HG03521 (cell line): ENCODE results near the gene ESRRA.

Experiments used
- ATAC-seq: cut with Tn5 transposase; IDR thresholded peaks from one replicate; pipeline ENCODE4 v1.9.1; 2021; ENCODE audit warnings: mild to moderate bottlenecking, moderate library complexity; ENCODE audit not compliant: unreplicated experiment

ESRRA gene

DNA sequence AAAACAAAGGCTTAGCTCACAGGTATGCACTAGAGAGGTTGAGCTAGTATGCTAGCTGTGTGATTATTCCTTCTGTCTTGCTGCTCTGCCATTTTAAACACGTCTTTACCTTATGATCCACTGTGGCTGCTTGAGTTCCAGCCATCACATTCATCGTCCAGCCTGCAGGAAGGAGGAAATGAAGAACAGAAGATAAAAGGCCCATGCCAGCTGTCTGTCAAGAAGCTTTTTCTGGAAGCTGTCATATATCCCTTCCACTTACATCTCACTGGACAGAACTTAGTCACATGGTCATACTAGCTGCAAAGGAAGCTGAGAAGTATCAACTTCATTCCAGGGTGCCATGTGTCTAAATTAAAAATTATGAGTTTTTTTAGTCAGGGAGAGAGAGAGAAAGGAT, 22.1 kb downstream of the ESRRA start:
- no peak for ATAC-seq

DNA sequence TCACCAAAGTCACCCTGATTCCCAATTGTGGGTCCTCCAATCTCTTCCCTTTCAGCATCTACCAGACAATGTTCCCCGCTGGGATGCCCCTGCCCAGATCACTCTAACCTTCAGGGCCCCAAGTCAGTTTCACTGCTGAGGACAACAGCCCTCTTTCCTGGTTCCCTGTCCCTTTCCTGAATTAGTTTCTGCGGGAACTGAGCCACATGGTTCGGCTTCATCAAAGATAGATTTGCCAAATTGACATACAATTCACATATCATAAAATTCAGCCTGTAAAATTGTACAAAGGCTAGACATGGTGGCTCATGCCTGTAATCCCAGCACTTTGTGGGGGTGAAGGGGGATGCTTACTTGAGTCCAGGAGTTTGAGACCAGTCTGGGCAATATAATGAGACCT, 22.7 kb downstream of the ESRRA start:
- no peak for ATAC-seq

DNA sequence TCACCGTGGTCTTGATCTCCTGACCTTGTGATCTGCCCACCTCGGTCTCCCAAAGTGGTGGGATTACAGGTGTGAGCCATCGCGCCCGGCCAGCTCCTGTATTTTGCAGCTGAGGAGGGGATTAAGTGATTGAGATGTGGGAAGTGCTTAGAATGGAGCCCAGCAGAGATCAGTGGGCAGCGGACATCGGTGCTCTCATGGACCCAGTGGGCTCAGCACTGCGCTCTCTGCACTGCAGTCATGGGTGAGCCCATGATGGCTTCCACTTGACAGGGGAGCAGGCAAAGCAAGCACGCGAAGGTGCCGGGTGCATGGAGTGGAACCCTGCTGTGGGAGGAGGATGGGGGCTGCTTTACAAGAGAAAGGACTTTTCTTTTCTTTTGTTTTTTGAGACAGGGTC, 25.6 kb downstream of the ESRRA start:
- no peak for ATAC-seq

DNA sequence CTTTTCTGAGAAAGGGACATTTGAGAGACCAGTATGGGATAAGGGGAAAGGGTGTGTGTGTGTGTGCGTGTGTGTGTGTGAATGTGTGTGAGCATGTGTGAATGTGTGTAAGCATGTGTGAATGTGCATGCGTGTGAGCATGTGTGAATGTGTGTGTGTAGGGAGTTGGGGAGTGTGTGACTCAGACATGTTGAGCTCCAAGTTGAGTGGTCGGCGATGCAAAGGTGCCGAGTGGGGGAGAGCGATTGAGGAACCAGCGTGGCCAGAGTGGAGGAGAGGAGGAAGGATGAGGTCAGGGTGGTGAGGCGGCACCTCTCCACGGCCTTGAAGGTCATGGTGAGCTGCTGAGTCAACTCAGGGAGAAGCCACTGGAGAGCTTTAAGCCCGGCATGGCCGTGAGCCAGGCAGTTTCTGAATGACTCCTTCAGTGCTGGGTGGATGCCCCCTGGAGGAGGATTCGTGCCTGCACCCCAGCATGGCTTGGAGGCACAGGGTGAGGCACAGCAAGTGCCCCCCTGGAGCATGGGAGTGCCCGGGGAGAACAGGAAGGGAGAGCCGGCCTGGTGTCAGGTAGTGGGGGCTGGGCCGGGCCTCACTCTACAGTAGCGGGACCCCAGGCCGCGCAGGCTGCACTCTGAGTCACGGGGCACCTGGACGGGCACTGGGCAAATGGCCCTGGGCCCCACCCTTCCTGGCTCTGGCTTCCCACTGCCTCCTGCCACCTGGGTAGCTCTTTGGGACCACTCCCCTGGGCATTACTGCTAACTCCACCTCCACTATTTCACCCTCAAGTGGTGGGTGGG, 26.4 kb downstream of the ESRRA start:
- ATAC-seq = peak; percentile 40

DNA sequence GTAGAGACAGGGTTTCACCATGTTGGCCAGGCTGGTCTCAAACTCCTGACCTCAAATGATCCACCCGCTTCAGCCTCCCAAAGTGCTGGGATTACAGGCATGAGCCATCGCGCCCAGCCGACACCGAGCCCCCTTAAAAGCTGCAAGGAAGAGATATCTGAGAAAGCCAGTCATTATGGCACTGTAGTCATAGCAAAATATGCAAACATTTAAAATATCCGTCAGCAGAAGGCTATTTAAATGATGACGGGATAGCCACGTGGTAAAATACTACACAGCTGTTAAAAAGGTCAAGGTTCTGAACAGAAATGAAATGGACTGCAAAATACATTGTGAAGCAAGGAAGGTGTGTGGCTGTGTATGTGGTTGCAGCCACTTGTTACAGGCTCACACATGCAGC, 28.2 kb downstream of the ESRRA start:
- no peak for ATAC-seq

DNA sequence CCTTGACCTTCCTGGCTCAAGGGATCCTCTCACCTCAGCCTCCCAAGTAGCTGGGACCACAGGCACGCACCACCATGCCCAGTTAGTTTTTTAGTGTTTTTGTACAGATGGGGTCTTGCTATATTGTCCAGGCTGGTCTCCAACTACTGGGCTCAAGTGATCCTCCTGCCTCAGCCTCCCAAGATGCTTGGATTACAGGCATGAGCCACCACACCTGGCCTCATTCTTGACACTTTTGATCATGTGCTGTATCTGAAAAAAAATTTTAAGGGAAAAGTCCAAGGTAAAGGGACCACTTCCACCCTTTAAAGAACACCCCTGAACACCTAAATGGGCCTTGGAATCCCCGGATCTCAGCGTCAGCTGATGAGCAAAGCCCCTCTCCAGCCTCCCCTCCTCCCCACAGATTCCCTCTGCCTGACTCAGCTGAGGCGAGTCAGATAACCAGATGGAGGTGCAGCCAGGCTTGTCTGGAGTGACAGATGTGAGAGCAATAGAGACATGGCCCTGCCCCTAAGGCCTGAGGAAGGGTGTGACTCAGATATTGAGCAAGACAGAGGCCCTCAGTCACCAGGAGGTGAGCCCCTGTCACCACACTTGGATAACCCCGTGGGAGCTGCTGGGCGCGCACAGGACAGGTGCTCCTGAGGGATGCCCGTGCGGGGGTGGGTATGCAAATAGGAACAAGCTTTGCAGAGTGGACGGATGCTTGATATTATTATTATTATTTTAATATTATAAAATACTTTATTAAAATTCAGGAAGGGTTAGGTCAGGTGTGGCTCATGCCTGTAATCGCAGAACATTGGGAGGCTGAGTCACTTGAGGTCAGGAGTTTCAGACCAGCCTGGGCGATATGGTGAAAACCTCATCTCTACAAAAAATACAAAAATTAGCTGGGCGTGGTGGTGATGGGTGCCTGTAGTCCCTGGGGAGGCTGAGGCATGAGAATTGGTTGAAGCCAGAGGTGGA, 29.7 kb downstream of the ESRRA start:
- peak; percentile 72 for ATAC-seq

DNA sequence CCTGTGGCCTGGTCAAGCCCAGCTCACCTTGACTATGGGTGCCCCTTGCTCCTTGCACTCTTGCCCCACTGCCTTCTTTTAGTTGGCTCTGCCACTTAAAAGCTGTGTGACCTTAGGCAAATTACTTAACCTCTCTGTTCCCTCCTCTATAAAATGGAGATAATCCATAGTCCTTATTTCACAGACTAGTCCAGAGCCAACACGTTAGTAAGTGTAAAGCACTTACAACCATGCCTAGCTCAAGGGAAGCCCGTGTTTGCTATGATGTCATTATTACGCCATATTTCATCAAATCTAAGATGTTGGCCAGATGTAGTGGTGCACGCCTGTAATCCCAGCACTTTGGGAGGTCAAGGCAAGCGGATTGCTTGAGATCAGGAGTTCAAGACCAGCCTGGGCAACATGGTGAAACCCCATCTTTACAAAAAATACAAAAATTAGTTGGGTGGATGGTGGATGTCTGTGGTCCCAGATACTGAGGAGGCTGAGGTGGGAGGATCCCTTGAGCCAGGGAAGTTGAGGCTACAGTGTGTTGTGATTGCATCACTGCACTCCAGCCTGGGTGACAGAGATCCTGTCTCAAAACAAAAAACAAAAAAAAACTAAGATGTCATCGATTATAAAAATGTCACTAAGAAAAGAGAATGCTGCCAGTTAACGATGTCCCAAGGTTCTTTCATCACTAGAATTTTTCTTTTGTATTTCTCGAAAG, 32.4 kb downstream of the ESRRA start:
- no peak for ATAC-seq

DNA sequence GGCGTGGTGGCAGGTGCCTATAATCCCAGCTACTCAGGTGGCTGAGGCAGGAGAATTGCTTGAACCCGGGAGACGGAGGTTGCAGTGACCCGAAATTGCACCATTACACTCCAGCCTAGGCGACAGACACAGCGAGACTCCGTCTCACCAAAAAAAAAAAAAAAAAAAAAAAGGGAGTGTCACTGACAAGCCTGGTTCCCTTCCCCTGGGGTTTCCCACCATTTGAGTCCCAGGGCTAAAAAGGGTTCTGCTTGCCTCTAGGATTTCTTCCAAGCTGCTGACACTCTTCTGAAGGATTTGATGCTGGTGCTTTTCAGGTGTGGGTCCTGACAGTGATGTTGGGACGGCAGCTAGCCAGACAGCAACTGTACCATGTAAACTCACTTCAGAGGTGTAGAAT, 33.4 kb downstream of the ESRRA start:
- ATAC-seq = no peak

DNA sequence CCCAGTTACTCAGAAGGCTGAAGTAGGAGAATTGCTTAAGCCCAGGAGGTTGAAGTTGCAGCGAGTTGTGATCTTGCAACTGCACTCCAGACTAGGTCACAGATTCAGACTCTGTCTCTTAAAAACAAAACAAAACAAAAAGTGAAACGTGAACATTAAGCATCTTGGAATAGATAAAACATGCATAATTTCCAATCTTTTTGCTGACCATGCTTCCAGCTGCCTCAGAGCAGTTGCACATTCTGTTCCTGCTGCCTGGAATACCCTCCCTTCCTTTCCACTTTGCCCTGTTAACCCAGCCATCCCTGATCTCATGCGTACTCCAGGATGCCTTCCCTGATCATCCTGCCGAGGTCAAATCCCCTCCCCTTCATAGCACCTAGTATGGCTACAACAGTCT, 34.0 kb downstream of the ESRRA start:
- no peak for ATAC-seq

DNA sequence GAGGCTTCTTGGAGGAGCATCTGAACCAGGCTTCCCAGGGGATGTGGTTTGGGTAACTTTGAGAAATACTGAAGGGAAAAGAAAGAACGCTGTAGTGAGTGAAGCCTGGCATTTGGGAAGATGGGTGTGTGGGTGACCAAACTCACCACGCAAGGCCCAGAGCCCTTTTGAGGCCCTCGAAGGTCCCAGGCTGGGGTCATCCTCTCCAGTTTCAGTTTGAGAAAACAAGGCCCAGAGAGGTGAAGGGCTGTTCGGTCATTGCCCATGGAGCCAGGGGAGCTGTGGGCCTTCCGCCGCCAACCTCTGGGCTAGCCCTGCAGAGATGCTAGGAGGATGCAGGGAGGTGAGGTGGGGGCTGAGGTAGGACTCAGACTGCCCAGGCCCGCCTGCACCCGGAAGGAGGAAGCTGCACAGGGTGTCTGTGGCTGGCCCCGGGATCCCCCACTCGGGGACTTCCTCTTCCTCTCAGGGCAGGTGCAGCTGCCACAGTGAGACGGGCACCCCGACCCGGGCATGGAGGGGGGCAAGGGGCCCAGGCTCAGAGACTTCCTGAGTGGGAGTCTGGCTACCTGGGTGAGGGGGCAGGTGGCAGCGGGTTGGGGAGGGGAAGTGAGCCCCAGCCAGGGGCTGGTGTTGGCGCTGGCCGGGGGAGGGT, 34.6 kb downstream of the ESRRA start, which contains the start of gene CCDC88B:
Gene CCDC88B, plus strand, starts transcription at position 451 of the 655 bp plus-strand sequence. Its CDS starts 63 bp downstream, at position 514.
- ATAC-seq = peak; percentile 42

DNA sequence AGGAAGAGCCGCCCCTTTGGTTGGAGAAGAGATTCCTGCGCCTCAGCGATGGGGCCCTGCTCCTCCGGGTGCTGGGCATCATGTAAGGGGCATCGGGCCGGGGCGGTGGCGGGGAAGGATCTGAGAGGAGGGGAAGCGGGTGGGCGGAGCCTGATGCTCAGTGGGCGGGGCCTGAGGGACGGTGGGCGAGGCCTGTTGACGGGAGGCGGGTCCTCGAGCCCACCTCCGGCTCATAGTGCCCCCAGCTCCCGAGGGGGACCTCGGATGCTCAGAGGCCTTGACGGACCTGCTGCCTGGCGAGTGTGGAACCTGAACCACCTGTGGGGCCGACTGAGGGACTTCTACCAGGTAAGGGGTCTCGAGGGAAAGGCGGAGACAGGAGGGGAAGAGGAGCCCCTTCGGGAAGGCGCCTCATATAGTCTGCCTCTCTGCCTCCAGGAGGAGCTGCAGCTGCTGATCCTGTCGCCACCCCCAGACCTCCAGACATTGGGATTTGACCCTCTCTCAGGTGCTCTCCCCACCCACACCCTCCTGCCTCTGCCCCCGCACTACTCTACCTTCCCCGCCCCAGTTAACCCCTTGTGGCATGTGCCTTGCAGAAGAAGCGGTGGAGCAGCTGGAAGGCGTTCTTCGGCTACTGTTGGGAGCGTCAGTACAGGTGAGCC, 35.5 kb downstream of the ESRRA start:
- no peak for ATAC-seq

DNA sequence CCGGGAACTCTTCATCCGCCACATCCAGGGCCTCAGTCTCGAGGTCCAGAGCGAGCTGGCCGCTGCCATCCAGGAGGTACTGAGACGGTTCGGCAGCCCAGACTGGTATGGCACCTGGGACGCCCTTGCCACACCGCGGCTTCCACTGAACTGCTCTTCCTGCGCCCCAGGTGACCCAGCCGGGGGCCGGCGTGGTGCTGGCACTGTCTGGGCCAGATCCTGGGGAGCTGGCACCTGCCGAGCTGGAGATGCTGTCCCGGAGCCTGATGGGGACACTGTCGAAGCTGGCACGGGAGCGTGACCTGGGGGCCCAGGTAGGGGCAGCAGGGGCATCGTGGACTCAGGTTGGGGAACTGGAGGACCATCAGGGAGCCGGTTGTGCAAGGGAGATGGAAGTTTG, 36.1 kb downstream of the ESRRA start:
- ATAC-seq = no peak

DNA sequence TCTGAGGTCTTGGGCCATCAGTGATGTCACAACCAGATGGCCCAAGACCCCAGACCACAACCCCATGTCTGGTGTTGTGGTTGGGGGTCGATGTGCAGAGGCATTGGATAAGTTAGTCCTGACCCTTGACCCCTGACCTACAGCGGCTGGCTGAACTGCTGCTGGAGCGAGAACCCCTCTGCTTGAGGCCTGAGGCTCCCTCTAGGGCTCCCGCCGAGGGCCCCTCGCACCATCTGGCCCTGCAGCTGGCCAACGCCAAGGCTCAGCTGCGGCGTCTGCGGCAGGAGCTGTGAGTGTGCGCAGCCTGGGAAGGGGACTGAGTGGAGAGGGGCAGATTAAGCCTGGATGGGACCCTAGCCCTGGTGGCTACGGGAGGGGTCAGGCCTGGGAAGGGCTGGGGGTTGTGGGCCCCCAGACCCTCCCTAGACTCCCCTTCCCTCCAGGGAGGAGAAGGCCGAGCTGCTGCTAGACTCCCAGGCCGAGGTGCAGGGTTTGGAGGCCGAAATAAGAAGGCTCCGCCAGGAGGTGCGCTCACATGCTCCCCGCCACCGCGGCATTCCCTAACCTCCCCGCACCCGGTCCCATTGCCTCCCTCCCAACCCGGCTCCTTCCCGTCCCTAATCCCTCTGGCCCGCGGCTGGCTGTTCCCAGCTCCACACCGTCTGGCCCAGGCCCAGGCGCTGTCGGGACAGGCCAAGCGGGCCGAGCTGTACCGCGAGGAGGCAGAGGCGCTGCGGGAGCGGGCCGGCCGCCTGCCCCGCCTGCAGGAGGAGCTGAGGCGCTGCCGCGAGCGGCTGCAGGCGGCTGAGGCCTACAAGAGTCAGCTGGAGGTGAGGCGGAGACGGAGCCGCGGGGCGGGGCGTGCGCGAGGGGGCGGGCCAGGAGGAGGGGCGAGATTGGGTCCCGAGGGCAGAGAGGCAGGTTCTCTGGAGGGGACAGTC, 36.8 kb downstream of the ESRRA start:
- ATAC-seq = no peak

DNA sequence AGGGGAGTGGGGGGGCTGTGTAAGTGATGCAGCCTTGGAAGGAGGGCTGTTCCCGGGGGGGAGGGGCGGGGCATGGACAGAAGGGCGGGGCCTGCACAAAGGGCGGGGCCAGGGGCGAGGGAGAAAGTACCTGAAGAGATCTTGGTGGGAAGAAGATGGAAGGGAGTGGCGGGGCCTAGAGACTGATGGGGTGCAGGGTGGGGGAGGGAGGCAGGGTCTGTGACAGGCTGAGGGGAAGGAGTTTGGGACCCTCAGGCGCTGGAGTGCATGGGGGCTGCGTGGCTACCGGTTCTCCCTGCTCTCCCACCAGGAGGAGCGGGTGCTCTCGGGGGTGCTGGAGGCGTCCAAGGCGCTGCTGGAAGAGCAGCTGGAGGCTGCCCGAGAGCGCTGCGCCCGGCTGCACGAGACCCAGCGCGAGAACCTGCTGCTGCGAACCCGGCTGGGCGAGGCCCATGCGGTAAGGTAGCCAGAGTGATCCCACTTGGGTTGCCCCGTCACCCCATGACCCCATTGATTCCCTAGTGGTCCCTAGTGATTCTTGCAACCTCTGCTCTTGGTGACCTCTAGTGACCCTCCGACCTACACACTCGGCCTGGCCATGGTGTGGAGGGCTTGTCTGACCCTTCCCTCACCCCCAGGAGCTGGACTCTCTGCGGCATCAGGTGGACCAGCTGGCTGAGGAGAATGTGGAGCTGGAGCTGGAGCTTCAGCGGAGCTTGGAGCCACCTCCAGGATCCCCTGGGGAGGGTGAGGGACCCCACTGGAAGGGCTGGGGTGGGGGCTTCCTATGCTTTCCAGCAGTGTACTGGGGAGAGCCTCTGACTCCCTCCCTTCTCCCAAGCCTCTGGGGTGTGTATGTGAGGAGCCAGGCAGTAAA, 37.8 kb downstream of the ESRRA start:
- no peak for ATAC-seq

DNA sequence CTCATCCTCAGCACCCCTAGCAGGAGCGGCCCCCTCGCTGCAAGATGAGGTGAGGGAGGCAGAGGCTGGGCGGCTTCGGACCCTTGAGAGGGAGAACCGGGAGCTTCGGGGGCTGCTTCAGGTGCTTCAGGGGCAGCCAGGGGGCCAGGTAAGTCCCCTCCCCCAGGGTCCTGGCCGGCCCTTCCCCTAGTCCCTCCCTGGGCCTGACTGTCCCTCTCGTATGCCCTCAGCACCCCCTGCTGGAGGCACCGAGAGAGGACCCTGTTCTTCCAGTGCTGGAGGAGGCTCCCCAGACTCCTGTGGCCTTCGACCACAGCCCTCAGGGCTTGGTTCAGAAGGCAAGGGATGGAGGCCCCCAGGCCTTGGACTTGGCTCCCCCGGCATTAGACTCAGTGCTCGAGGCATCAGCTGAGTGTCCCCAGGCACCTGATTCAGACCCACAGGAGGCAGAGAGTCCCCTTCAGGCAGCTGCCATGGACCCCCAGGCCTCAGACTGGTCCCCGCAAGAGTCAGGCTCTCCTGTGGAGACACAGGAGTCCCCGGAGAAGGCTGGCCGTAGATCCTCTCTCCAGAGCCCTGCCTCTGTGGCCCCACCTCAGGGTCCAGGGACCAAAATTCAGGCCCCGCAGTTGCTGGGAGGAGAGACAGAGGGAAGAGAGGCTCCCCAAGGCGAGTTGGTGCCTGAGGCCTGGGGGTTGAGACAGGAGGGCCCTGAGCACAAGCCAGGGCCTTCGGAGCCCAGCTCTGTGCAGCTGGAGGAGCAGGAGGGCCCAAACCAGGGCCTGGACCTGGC, 38.6 kb downstream of the ESRRA start:
- ATAC-seq = no peak

DNA sequence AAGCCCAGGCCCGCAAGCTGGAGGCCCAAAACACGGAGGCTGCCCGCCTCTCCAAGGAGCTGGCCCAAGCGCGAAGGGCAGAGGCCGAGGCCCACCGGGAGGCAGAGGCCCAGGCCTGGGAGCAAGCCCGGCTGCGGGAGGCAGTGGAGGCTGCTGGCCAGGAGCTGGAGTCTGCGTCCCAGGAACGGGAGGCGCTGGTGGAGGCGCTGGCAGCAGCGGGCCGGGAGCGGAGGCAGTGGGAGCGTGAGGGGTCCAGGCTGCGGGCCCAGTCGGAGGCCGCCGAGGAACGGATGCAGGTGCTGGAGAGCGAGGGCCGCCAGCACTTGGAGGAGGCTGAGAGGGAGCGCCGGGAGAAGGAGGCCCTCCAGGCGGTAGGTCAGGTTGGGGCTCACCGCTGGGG, 39.5 kb downstream of the ESRRA start:
- no peak for ATAC-seq

DNA sequence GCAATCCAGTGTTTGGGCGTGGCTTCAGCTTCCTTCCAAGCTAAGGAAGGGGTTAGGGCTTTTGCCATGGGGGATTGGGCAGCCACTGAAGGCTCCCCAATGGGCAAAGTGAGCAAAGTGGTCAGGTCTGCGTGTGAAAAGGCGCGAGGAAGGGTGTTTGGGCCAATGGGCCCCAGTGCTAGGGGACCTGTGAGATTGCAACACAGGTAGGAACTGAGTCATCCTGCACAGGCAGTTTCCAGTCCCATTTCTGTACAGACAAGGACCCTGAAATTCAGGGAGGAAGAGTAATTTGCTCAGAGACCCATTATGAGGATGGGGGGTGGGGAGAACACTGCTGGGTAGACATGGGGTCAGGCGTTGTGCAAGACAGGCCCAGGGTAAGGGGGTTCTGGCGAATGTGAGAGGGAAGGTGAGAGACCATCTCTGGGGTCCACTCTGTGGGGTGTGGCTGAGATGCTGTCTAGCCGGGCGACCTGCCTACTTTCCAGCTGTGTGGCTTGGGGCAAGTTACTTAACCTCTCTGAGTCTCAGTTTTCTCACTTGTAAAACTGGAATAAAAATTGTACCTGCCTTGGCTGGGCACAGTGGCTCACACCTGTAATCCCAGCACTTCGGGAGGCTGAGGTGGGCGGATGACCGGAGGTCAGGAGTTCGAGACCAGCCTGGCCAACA, 42.0 kb downstream of the ESRRA start:
- ATAC-seq = no peak
